Measurements from ENCODE around the gene KCNK13. TPM values are rescaled to one million over a fixed set of nuclear protein-coding genes. Genes with fewer than 3 reads are reported as not detected.

The KCNK13 gene
- total and polyA plus RNA-seq, 9 of the 15 experiments (the other 6 are each of a cell fraction or from before 2014, with no cell fraction given), result 0.03 to 0.05 TPM; not detected in 7

DNA sequence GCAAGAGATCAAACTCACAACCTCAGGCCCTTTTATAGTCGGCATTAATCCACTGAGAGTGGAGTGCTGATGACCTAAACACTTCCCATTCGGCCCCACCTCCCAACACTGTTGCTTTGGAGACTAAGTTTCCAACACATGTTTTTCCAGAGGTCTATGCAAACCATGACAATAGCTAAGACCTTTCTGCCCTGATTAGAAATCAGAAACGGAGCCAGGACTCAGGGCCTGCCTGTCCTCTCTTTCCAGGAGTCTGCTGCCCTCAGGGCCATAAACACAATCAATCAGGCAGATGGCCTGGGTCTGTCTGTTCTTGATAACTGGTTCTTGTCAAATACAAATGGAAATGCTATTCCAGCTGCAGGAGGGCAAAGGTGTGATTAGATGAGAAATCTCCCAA is 97.4 kb downstream of the KCNK13 start:
- in situ Hi-C loops (cut with MboI) (no loop called here), intact Hi-C loops (cut with micrococcal nuclease) (no loop called here)
- H4K20me1 ChIP-seq (replicated peaks; ENCODE audit: control insufficient read depth, insufficient read depth, low read length), result no peaks in the 10 kb centered on the region
- H3K27ac ChIP-seq (ENCODE audit: extremely low read depth, low read depth, low read length), result no peak overlapping the region
- ChIA-PET CTCF (ENCODE audit: low intra/inter-chr PET ratio) (no interaction called here), POLR2A (no interaction called here)
- no peaks in the 10 kb centered on the region for H3K4me1 ChIP-seq (replicated peaks in 1 of 2; ENCODE audit: control insufficient read depth in 2 of 2, insufficient read depth in 2 of 2, low read length in 2 of 2)
- no peaks in the 10 kb centered on the region; a peak in 1 of 5 replicates for H3K27me3 ChIP-seq (ENCODE audit: control insufficient read depth in 2 of 2, insufficient read depth in 2 of 2, low read length in 2 of 2)
- 0% methylated on average over 3 of the region's 3 CpGs for WGBS (ENCODE audit: insufficient coverage, low coverage, missing lambda C conversion rate)
- BruUV-seq (replicated peaks), result no TSS peak
- no peak overlapping the region for H3K4me3 ChIP-seq
- FAIRE-seq, result no peak
- H3K4me2 ChIP-seq (ENCODE audit: insufficient read depth, low read length), result no peak overlapping the region
- H2AFZ ChIP-seq (ENCODE audit: low read depth, low read length), result no peak overlapping the region
- H3K9me3 ChIP-seq (replicated peaks; ENCODE audit: control insufficient read depth, insufficient read depth, low read depth, low read length), result no peaks in the 10 kb centered on the region
- no peak for DNase-seq (ENCODE audit: extremely low read depth in 1 of 4, low spot score in 3 of 4)
- H3K9me1 ChIP-seq (ENCODE audit: control insufficient read depth, insufficient read depth, low read length), result no peaks in the 10 kb centered on the region
- H3K9ac ChIP-seq (ENCODE audit: insufficient read depth in 1 of 2, low read depth in 2 of 2, low read length in 2 of 2), result no peak overlapping the region
- H3K36me3 ChIP-seq (ENCODE audit: control insufficient read depth, insufficient read depth, low read length), result no peaks in the 10 kb centered on the region
- H3K79me2 ChIP-seq (ENCODE audit: control insufficient read depth, insufficient read depth, low read length), result no peaks in the 10 kb centered on the region
- no peak for ATAC-seq
- TF ChIP-seq, protein P1, sequence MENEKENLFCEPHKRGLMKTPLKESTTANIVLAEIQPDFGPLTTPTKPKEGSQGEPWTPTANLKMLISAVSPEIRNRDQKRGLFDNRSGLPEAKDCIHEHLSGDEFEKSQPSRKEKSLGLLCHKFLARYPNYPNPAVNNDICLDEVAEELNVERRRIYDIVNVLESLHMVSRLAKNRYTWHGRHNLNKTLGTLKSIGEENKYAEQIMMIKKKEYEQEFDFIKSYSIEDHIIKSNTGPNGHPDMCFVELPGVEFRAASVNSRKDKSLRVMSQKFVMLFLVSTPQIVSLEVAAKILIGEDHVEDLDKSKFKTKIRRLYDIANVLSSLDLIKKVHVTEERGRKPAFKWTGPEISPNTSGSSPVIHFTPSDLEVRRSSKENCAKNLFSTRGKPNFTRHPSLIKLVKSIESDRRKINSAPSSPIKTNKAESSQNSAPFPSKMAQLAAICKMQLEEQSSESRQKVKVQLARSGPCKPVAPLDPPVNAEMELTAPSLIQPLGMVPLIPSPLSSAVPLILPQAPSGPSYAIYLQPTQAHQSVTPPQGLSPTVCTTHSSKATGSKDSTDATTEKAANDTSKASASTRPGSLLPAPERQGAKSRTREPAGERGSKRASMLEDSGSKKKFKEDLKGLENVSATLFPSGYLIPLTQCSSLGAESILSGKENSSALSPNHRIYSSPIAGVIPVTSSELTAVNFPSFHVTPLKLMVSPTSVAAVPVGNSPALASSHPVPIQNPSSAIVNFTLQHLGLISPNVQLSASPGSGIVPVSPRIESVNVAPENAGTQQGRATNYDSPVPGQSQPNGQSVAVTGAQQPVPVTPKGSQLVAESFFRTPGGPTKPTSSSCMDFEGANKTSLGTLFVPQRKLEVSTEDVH (IDR thresholded peaks at IDR 0.05; ENCODE audit: low read depth, partially characterized antibody), result no peak
- TF ChIP-seq, protein P2, sequence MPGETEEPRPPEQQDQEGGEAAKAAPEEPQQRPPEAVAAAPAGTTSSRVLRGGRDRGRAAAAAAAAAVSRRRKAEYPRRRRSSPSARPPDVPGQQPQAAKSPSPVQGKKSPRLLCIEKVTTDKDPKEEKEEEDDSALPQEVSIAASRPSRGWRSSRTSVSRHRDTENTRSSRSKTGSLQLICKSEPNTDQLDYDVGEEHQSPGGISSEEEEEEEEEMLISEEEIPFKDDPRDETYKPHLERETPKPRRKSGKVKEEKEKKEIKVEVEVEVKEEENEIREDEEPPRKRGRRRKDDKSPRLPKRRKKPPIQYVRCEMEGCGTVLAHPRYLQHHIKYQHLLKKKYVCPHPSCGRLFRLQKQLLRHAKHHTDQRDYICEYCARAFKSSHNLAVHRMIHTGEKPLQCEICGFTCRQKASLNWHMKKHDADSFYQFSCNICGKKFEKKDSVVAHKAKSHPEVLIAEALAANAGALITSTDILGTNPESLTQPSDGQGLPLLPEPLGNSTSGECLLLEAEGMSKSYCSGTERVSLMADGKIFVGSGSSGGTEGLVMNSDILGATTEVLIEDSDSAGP (CRISPR knock-in tag; IDR thresholded peaks at IDR 0.05), result no peak
- TF ChIP-seq MAX (CRISPR knock-in tag; IDR thresholded peaks at IDR 0.05), result no peak
- TF ChIP-seq, protein P3, sequence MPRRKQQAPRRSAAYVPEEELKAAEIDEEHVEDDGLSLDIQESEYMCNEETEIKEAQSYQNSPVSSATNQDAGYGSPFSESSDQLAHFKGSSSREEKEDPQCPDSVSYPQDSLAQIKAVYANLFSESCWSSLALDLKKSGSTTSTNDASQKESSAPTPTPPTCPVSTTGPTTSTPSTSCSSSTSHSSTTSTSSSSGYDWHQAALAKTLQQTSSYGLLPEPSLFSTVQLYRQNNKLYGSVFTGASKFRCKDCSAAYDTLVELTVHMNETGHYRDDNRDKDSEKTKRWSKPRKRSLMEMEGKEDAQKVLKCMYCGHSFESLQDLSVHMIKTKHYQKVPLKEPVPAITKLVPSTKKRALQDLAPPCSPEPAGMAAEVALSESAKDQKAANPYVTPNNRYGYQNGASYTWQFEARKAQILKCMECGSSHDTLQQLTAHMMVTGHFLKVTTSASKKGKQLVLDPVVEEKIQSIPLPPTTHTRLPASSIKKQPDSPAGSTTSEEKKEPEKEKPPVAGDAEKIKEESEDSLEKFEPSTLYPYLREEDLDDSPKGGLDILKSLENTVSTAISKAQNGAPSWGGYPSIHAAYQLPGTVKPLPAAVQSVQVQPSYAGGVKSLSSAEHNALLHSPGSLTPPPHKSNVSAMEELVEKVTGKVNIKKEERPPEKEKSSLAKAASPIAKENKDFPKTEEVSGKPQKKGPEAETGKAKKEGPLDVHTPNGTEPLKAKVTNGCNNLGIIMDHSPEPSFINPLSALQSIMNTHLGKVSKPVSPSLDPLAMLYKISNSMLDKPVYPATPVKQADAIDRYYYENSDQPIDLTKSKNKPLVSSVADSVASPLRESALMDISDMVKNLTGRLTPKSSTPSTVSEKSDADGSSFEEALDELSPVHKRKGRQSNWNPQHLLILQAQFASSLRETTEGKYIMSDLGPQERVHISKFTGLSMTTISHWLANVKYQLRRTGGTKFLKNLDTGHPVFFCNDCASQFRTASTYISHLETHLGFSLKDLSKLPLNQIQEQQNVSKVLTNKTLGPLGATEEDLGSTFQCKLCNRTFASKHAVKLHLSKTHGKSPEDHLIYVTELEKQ (CRISPR knock-in tag; IDR thresholded peaks at IDR 0.05), result no peak
- no peak for TF ChIP-seq HNRNPK (IDR thresholded peaks at IDR 0.05; ENCODE audit: low read depth, low read length, poor library complexity, severe bottlenecking)
- TF ChIP-seq KAT7 (CRISPR knock-in tag; IDR thresholded peaks at IDR 0.05; ENCODE audit: borderline replicate concordance), result no peak
- TF ChIP-seq L3MBTL2 (IDR thresholded peaks at IDR 0.05), result no peak
- no peak for TF ChIP-seq ZC3H4 (CRISPR knock-in tag; IDR thresholded peaks at IDR 0.05; ENCODE audit: borderline replicate concordance)
